Hindlimb muscle (tissue), 1 donor: ENCODE results near the gene CAD. TPM values are rescaled to one million over a fixed set of nuclear protein-coding genes. Genes with fewer than 3 reads are reported as not detected.

Experiments
- DNase-seq: peaks from one replicate; pipeline ENCODE4 v3.0.0-alpha.2; 2013
- polyA plus RNA-seq: library from polyadenylated mRNA; unstranded; fragments of 120-200 nt; gene quantifications from one replicate; pipeline ENCODE4 v1.2.1, GENCODE V29; 2013; ENCODE audit not compliant: insufficient read length

The CAD gene
- polyA plus RNA-seq, 1 donor, result 28.0 TPM

DNA sequence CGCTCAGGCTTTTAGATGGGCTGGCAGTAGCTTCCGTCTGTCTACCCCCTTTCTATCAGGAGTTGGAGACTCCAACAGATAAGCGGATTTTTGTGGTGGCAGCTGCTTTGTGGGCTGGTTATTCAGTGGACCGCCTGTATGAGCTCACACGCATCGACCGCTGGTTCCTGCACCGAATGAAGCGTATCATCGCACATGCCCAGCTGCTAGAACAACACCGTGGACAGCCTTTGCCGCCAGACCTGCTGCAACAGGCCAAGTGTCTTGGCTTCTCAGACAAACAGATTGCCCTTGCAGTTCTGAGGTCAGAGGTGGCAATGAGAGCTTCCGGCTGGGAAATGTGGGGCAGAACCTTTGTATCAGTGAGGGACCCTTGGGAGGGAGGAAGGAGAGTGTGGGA is 14.8 kb downstream of the CAD start:
- no peak for DNase-seq

- no peak for DNase-seq
Measured at GRCh38 chr2:27233341-27233740, 16.2 kb downstream of the CAD start.

- no peak for DNase-seq
Measured at GRCh38 chr2:27236136-27236535, 19.0 kb downstream of the CAD start.

- no peak for DNase-seq
Measured at GRCh38 chr2:27236626-27237025, 19.5 kb downstream of the CAD start.

DNA sequence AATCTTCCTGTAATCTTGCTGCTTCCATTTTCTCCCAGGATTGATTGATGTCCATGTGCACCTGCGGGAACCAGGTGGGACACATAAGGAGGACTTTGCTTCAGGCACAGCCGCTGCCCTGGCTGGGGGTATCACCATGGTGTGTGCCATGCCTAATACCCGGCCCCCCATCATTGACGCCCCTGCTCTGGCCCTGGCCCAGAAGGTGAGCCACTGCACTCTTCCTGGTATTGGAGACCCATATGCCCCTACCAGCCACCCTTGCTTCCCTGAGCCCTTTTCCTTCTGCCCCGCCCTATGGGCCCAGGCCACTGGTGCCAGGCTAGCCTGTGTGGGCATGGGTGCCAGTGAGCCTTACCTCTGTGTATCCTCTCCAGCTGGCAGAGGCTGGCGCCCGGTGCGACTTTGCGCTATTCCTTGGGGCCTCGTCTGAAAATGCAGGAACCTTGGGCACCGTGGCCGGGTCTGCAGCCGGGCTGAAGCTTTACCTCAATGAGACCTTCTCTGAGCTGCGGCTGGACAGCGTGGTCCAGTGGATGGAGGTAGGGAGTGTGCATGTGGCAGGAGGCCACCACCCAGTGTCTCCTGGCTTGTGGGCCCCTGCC is 20.3 kb downstream of the CAD start:
- no peak for DNase-seq

DNA sequence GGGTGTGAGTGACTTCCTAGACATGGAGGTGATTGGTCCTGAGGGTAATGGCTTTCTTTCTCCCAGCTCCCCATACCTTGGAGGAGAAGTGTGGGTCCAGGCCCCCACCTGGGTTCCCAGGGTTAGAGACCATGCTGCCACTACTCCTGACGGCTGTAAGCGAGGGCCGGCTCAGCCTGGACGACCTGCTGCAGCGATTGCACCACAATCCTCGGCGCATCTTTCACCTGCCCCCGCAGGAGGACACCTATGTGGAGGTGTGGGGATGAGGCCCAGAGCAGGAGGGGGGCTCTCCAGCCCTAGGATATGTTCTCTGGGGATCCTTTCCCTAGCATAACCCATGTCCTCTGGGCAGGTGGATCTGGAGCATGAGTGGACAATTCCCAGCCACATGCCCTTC is 21.8 kb downstream of the CAD start:
- DNase-seq, result no peak

DNA sequence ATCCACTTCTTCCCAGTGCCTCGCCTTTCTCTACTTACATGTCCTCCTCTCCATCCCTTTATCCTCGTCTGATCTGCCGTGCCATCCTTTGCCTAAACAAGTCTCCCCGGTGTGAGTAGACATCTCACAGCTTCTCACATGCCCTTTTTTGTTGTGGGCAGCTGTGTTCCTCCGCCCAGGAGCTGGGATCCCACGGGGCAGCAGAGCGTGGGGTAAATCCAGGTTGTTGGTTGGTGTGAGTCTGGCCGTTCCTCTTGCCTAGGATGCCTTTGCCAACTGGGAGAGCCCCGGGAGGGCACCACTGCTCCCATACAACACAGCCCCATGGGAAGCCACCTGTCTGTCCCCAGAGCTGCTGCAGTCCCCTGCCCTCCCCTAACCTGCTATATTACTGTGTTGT is 23.2 kb downstream of the CAD start:
- no peak for DNase-seq

DNA sequence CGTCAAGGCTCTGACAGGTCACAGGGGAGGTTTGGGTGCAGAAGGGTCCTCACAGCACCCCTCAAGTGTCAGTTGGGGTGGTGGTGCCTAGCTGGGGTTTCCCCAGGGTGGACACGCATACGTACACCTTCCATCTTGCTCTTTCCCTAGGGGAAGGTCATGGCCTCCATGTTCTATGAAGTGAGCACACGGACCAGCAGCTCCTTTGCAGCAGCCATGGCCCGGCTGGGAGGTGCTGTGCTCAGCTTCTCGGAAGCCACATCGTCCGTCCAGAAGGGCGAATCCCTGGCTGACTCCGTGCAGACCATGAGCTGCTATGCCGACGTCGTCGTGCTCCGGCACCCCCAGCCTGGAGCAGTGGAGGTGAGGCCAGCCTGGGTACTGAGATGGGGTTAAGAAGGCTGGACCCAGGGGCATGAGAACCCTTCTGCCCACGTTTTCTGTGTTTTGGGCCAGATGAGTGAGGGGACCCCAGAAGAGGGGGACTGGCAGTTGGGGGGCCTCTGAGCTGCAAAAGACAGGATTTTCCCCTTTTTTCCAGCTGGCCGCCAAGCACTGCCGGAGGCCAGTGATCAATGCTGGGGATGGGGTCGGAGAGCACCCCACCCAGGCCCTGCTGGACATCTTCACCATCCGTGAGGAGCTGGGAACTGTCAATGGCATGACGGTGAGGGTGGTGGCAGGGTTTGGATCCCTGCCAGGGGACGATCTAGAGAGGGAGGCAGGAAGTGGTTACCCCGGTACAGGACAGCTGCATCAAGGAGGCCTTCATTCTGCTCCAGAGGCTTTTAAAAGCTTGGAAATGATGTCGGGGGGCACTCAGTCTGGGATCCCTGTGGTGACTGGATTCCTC is 24.8 kb downstream of the CAD start:
- DNase-seq, result no peak

DNA sequence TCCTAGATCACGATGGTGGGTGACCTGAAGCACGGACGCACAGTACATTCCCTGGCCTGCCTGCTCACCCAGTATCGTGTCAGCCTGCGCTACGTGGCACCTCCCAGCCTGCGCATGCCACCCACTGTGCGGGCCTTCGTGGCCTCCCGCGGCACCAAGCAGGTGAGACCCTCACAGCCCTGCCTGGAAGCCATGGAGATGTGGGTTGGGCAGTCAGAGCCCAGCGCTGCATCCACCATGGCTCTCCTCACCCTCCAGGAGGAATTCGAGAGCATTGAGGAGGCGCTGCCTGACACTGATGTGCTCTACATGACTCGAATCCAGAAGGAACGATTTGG is 25.4 kb downstream of the CAD start:
- no peak for DNase-seq

- no peak for DNase-seq
Measured at GRCh38 chr2:27243391-27244130, 26.4 kb downstream of the CAD start.

DNA sequence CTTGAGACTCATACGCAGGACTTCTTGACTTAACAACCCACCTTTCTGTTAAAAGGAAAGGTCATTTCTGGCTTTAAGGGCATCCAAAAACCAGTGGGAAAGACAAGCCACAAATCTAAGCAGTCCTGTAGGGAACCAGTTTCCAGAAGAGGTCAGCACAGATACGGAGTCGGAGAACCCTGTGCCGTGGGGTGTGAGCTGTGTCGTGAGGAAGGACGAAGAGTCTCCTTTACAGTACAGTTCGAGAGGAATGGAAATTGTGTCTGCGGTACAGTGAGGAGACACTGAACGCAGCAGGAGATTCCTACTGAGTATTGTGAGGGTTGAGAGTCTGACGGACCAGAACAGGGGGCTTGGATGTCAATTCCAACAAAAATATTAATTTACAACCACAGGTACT is 27.9 kb downstream of the CAD start:
- DNase-seq, result no peak

DNA sequence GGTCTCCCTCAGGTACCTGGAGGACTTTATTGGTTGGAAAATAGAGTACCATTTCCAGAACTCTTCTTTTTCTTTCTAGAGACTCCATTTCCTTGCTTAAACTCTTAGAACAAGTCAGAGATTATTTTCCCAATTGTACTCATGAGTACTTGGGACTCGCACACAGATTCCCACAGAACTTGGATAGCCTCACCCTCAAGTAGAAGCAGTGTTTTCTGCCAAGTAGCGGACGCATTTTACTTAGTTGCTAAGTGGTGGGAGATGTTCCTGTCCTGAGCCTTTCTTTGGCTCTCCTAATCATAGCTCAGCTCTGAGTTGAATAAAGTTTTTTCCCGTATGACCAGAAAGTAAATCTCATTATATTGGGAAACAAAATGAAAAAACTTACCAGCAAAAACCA is 28.5 kb downstream of the CAD start:
- peak; percentile 47 for DNase-seq

DNA sequence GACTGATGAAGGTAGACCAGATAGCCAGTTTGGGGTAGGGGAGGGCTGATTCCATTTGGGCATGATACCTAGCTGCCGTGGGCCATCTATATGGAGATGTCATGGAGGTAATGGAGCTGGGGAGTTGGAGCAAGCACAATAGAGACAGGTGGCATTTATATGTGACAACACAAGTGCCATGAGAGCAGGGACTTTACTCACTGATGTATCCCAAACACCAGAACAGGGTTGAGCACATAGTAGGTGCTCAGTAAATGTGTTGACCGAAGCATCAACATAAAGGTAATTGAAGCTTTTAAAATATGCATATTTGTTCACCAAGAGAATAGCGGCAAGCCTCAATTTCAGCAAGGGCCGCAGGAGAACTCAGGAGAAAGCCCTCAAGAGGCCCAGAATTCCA is 30.7 kb downstream of the CAD start:
- no peak for DNase-seq

GRCh38 chr2:27249159-27249890 is 32.2 kb downstream of the CAD start:
- no peak for DNase-seq

GRCh38 chr2:27249891-27250651 is 32.9 kb downstream of the CAD start:
- no peak for DNase-seq

DNA sequence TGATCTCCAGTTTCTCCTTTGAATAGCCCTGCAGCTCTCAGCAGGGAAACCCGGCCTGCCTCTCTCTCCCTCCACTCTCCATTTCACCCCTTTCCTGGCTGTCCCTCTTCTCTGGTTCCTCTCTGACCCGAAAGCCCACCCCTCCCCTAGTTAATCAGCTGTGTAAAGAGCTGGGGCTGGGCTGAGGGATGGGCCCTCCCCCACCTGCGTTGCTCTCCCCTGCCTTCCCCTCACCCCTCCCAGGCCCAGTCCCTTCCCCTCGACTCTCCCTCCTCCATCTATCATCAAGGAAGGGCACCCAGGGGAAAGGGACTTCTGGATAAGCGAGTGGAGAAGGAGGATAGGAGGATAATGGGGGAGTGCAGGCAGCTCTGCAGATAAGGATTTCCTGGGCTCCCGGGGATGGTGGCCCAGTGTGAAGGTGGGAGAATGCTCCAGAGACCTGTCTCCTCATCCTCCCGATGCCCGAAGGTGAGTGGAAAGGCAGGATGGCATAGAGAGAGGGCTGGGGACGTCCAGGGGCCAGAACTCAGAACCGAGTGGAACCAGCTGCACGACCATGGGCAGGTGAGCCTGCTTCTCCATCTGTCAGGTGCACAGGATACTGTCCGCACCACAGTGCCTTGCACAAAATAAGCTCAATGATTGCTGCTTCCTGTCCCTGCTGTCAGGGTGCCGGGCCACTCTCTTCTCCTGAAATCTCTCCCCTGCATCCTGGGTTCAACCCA is 33.6 kb downstream of the CAD start:
- no peak for DNase-seq

- no peak for DNase-seq
Measured at GRCh38 chr2:27251766-27252165, 34.6 kb downstream of the CAD start.

DNA sequence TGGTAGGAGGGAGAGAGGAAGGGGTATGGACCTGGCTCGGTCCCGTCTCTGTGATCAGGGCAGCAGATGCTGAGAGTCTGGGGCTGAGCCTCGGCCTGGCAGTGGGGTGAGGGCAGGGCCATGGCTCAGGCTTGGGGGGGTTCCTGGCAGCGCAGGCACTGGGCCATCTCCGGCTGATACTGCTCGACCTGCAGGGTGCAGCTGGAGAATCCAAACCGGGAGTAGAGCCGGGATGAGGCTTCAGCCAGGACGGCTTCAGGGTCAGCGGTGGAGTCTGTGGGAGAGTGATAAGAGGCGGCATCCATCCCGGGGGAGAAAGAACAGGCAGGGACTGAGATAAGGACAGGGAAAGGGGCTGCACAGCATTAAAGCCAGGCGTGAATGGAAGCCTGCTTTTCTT is 38.0 kb downstream of the CAD start:
- DNase-seq, result no peak

GRCh38 chr2:27255660-27256059 is 38.5 kb downstream of the CAD start:
- no peak for DNase-seq

- DNase-seq, result no peak
Measured at GRCh38 chr2:27256855-27257454, 39.8 kb downstream of the CAD start.

- DNase-seq, result no peak
Measured at GRCh38 chr2:27258051-27258450, 40.9 kb downstream of the CAD start.
